HUES64 (cell line): ENCODE results near the gene ABCC5. TPM values are rescaled to one million over a fixed set of nuclear protein-coding genes. Genes with fewer than 3 reads are reported as not detected.

Source experiments
- H3K27ac ChIP-seq: 2 replicates; pipeline ENCODE4 v1.7.0; 2013; ENCODE audit warnings: low read depth, low read length, inconsistent platforms
- H3K27me3 ChIP-seq: 2 replicates; pipeline ENCODE4 v1.6.1; 2013; ENCODE audit warnings: mild to moderate bottlenecking, low read length; ENCODE audit not compliant: insufficient read depth
- H3K36me3 ChIP-seq: 2 replicates; pipeline ENCODE4 v1.6.1; 2013; ENCODE audit warnings: mild to moderate bottlenecking, low read length; ENCODE audit not compliant: insufficient read depth
- H3K4me1 ChIP-seq: 2 replicates; pipeline ENCODE4 v1.6.1; 2013; ENCODE audit warnings: mild to moderate bottlenecking, low read length, moderate library complexity; ENCODE audit not compliant: insufficient read depth
- H3K4me3 ChIP-seq: 2 replicates; pipeline ENCODE4 v1.5.1; 2013; ENCODE audit warnings: mild to moderate bottlenecking, low read length, moderate library complexity
- H3K9ac ChIP-seq: 2 replicates; pipeline ENCODE4 v1.6.1; 2013; ENCODE audit warnings: mild to moderate bottlenecking, low read depth, low read length
- H3K9me3 ChIP-seq: 2 replicates; pipeline ENCODE4 v1.6.1; 2013; ENCODE audit warnings: low read depth, low read length; ENCODE audit not compliant: insufficient read depth
- WGBS: fragments of 150-250, 120-280 bp; methylation state at CpG from one replicate; pipeline ENCODE4 v1.1.7; 2013; ENCODE audit warnings: missing lambda C conversion rate; 5-methylcytosine and 5-hydroxymethylcytosine counted together
- polyA plus RNA-seq, 2 experiments: library from polyadenylated mRNA; stranded (reverse); fragments of 50-300 nt; gene quantifications; one replicate each; pipeline ENCODE4 v1.2.3, GENCODE V29; 2013

Gene ABCC5
- polyA plus RNA-seq (2013, experiment 1 of 2): 18.2 TPM
- polyA plus RNA-seq (2013, experiment 2 of 2): 20.3 TPM

DNA sequence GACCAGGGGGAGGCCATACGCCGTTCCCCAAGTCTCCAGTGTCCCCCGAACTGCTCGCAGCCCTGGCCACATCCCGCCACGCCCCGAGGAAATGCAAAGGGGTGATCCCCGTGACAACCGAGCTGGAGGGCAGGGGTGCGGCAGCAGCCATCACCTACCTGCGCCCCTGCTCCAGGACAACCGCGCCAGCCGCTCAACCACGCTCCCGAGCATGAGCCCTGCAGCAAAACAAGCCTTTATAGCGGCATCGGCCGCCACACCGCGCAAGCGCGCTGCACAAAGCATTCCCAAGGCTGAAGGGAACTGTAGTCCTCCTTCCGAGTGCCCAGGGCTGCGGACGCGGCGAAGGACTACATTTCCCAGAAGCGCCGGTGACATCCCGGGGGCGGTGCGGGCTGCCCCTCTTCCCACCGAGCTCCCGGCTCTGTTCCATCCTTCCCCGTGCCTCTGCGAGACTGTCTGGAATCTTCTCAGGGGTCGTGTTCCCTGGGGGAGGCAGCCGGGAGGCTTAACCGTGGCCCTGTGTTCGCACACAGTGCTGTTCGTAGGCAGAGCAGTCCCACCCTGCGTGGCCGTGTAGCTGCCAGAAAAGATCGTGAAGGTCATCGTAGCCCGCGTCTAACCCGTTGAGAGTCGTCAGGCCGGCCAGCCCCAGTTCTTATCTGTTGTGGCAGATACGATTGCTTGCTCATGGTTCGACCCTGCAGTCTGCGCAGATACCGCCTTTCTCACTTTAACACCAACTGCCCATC is at the start of gene ABCC5:
Gene ABCC5 (minus strand): TSS at position 213 of the 752 bp plus-strand sequence. CDS start 3,492 bp downstream, outside the sequence.
- Histone ChIP-seq H3K27ac (peak within 1 kb of the TSS; percentile 51), H3K4me3 (peak within 1 kb of the TSS; percentile 83), H3K4me1 (peaks cover 6% of the 10 kb centered on the region; the same call in 1 of the 2 replicates), H3K27me3 (no peaks in the 10 kb centered on the region), H3K9me3 (no peaks in the 10 kb centered on the region), H3K36me3 (peaks cover 10% of the 10 kb centered on the region), H3K9ac (peak within 1 kb of the TSS; percentile 80)
- 1% methylated on average over 55 of the region's 55 CpGs for WGBS

DNA sequence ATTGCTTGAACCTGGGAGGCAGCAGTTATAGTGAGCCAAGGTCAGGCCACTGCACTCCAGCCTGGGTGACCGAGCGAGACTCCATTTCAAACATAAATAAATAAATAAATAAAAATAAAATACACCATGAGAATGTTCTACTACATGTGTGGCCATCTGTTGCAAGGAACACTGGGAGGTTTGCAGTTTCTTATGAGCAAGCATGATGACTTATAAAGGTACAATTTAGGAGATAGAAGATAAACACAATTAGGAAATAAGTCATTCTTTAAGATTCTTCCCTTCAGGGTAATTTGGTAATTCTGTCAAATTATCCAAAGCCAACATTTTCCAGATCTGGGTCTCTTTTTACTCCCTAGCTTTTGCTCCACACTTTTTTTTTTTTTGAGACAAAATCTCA is 48.5 kb upstream of the ABCC5 start:
- no peaks in the 10 kb centered on the region for H3K27me3 ChIP-seq
- H3K9ac ChIP-seq: no peak overlapping the region
- H3K4me3 ChIP-seq: no peak overlapping the region
- peaks cover 9% of the 10 kb centered on the region; the same call in 1 of the 2 replicates for H3K9me3 ChIP-seq
- WGBS: no CpG with 5 or more reads among the region's 2 CpGs
- H3K4me1 ChIP-seq: no peaks in the 10 kb centered on the region
- no peaks in the 10 kb centered on the region for H3K36me3 ChIP-seq
- H3K27ac ChIP-seq: no peak overlapping the region

DNA sequence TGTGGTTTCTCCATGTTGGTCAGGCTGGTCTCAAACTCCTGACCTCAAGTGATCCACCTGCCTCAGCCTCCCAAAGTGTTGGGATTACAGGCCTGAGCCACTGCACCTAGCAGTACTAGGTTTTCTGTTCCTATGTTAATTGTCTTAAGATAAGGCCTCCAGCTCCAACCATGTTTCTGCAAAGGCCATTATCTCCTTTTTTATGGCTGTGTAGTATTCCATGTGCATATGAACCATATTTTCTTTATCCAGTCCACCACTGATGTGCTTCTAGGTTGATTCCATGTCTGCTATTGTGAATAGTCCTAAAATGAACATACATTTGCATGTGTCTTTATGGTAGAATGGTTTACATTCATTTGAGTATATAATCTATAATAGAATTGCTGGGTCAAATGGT is 45.0 kb upstream of the ABCC5 start:
- no peak overlapping the region for H3K9ac ChIP-seq
- H3K27ac ChIP-seq: no peak overlapping the region
- H3K4me3 ChIP-seq: no peak overlapping the region
- H3K36me3 ChIP-seq: no peaks in the 10 kb centered on the region
- H3K27me3 ChIP-seq: no peaks in the 10 kb centered on the region
- no peaks in the 10 kb centered on the region for H3K9me3 ChIP-seq
- no peaks in the 10 kb centered on the region for H3K4me1 ChIP-seq

DNA sequence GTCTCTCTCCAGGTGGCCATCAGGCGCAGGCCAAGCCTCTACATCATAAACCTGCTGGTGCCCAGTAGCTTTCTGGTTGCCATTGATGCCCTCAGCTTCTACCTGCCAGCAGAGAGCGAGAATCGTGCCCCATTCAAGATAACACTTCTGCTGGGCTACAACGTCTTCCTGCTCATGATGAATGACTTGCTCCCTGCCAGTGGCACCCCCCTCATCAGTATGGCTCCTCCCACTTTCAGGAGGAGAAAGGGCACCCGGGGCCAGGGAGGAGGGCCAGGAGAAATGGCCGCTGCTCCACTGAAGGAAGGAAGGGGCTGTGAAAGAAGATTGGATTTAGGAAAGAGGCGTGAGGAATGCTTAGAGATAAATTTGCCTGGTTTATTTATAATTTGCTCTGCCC is 41.7 kb upstream of the ABCC5 start:
- Histone ChIP-seq H3K36me3 (no peaks in the 10 kb centered on the region), H3K9ac (no peak overlapping the region), H3K27me3 (no peaks in the 10 kb centered on the region), H3K9me3 (no peaks in the 10 kb centered on the region), H3K4me1 (no peaks in the 10 kb centered on the region), H3K27ac (no peak overlapping the region), H3K4me3 (no peak overlapping the region)
- 84% methylated on average over 7 of the region's 7 CpGs for WGBS

DNA sequence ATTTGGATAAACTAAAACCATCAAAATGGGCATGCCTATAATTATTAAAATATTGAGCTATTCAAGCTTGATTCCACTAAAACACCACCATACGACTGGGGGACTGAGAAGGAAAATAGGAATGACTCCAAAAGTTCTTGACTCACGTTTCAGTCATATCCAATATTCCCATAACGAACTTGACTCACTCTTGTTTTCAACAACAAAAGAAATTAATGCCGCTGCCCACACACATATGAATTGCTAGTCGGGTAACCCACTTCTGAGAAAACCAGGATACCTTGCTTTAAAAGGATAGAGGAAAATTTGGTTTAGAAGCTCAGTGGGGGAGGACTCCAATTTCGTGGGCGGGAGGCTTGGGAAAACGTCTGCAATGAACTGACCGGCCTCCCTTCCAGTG is 40.3 kb upstream of the ABCC5 start:
- Histone ChIP-seq H3K4me1 (no peaks in the 10 kb centered on the region), H3K36me3 (no peaks in the 10 kb centered on the region), H3K9me3 (no peaks in the 10 kb centered on the region), H3K27ac (no peak overlapping the region), H3K27me3 (no peaks in the 10 kb centered on the region), H3K9ac (no peak overlapping the region), H3K4me3 (no peak overlapping the region)
- 90% methylated on average over 9 of the region's 9 CpGs for WGBS

DNA sequence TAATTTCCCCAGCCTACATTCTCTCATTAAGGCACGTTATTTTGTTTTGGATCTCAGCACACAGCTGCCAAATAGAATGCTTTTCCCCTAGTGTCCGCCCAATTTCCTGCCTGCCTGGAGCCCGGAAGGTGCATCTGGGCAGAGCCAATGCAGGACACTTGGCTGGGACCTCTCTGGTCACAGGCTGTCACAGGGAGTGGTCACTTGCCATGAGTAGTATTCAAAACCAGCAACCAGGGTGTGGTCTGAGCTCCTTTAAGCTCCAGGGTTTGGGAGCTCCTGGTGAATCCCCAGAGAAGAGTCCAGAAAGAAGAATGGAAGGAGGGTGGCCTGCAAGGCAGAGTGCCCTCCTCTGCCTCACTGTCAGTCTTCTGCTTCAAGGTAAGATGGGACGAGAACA is 35.1 kb upstream of the ABCC5 start, which contains the start of gene HTR3C:
Gene HTR3C (plus strand): TSS at position 281 of the 400 bp plus-strand sequence. CDS start 34 bp downstream, at position 315.
- no peaks in the 10 kb centered on the region for H3K9me3 ChIP-seq
- 91% methylated on average over 4 of the region's 4 CpGs for WGBS
- H3K9ac ChIP-seq: no peak within 1 kb of the TSS
- H3K4me1 ChIP-seq: no peaks in the 10 kb centered on the region
- H3K4me3 ChIP-seq: no peak within 1 kb of the TSS
- no peaks in the 10 kb centered on the region for H3K27me3 ChIP-seq
- H3K27ac ChIP-seq: no peak within 1 kb of the TSS
- H3K36me3 ChIP-seq: no peaks in the 10 kb centered on the region

DNA sequence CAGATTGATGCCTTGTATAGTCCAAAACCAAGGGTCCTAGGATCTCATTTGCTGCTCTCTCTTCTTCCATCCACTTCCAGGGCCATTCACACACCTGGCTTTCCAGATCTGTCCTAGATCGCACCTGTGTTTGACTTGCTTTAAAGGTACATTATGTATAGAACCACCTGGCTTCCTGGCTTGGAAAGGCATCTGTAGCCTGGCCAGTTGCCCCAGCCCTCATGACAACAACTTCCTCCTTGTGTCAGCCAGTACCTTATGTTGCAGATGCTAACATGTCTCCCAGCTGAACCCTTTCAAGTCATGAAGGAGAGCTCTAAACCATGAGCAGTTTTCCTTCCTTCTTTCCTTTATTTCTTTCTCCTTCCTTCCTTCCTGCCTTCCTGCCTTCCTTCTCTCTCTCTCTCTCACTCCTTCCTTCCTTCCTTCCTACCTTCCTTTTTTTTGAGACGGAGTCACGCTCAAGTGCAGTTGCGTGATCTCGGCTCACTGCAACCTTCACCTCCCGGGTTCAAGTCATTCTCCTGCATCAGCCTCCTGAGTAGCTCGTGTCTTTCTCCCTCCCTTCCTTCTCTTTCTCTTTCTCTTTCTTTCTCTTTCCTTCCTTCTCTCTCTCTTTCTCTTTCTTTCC is 32.6 kb upstream of the ABCC5 start:
- no peak overlapping the region for H3K27ac ChIP-seq
- no peaks in the 10 kb centered on the region for H3K4me1 ChIP-seq
- 95% methylated on average over 7 of the region's 7 CpGs for WGBS

DNA sequence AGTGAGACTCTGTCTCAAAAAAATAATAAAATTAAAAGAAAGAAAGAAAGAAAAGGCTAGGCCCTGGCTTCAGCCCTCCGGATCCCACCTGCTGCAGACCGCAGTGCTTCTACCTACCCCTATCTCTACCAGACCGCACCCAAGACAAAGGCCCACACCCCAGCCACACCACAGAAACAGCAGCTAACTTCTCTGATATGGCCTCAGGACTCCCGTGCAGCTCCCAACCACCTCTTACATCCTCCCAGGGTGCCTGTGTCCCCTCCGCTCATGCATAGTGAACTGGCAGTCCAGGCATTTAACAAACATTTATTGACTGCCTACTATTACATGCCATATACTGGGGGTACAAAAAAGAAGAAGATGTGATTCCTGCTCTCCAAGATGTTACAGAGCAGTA is 28.3 kb upstream of the ABCC5 start:
- no peak overlapping the region for H3K4me3 ChIP-seq
- no peaks in the 10 kb centered on the region for H3K4me1 ChIP-seq
- no peak overlapping the region for H3K9ac ChIP-seq
- H3K36me3 ChIP-seq: no peaks in the 10 kb centered on the region
- no peak overlapping the region for H3K27ac ChIP-seq
- WGBS: 95% methylated on average over 5 of the region's 5 CpGs
- H3K9me3 ChIP-seq: no peaks in the 10 kb centered on the region
- no peaks in the 10 kb centered on the region for H3K27me3 ChIP-seq

More for the DNA sequence above, 32.6 kb upstream of the ABCC5 start:
- H3K4me3 ChIP-seq: no peak overlapping the region
- H3K36me3 ChIP-seq: no peaks in the 10 kb centered on the region
- H3K9me3 ChIP-seq: no peaks in the 10 kb centered on the region
- H3K27me3 ChIP-seq: no peaks in the 10 kb centered on the region
- no peak overlapping the region for H3K9ac ChIP-seq

DNA sequence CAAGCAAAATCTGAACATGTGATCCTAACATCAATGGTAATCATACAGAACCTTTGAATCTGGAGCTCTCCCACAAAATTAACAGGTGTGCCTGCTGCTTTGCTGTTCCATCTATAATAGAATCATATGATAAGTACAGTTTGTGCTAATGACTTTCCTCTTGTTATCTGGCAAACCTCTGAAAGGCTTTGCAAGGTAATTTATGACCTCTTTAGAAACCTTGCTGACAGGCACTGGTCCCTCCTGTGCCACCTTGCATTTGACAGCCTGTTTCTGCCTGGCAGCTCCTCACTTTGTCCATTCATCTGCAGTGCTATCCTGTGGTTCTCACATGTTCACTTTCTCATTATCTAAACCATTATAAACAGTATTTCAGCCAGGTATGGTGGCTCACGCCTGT is 24.9 kb upstream of the ABCC5 start:
- H3K9ac ChIP-seq: no peak overlapping the region
- H3K27me3 ChIP-seq: no peaks in the 10 kb centered on the region
- 91% methylated on average over 1 of the region's 1 CpG for WGBS
- no peaks in the 10 kb centered on the region for H3K36me3 ChIP-seq
- H3K9me3 ChIP-seq: no peaks in the 10 kb centered on the region
- no peak overlapping the region for H3K4me3 ChIP-seq
- no peak overlapping the region for H3K27ac ChIP-seq
- no peaks in the 10 kb centered on the region for H3K4me1 ChIP-seq

DNA sequence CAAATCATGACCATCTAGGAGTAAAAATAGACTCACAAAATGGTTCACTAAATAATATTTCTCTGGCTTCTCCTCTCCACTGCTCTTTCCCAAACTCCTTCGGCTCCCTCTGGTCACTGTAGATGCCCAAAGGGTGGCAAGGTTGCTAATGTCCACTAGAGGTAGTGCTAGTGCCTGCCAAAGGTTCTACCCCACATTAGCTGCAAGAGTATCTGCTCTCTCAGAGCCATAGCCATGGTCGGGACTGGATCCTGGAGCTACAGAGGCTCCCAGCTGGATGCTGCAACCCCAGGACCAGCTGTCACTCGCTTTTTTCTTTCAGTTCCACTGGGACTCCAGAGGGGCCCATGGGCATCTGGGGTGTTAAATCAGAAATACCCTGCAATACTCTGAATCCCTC is 22.3 kb upstream of the ABCC5 start:
- 70% methylated on average over 3 of the region's 3 CpGs for WGBS

DNA sequence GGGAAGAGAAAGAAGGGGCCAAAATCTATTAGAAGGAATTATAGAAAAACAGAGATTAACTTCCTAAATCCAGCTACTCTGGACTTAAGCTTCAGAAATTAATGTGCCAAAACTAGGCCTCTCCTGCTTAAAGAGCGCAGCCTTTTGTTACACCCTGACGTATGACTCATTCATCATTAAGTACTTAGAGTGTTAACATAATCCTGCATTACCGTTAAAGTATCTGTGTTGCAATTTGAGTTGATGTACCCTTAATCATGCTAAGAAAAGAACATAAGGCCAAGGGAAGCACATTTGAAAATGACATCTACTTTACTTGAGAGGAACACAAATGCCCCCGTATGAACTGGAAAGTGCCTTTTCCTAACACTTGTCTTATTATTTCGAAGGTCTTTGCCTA is 21.7 kb upstream of the ABCC5 start:
- no peaks in the 10 kb centered on the region for H3K4me1 ChIP-seq
- no peaks in the 10 kb centered on the region for H3K27me3 ChIP-seq
- WGBS: 73% methylated on average over 5 of the region's 5 CpGs
- no peaks in the 10 kb centered on the region for H3K9me3 ChIP-seq
- no peak overlapping the region for H3K27ac ChIP-seq
- no peak overlapping the region for H3K9ac ChIP-seq
- H3K36me3 ChIP-seq: no peaks in the 10 kb centered on the region
- H3K4me3 ChIP-seq: no peak overlapping the region

More for the DNA sequence above, 22.3 kb upstream of the ABCC5 start:
- Histone ChIP-seq H3K27ac (no peak overlapping the region), H3K9me3 (no peaks in the 10 kb centered on the region), H3K4me1 (no peaks in the 10 kb centered on the region), H3K36me3 (no peaks in the 10 kb centered on the region), H3K4me3 (no peak overlapping the region), H3K9ac (no peak overlapping the region), H3K27me3 (no peaks in the 10 kb centered on the region)
